HUES64 (cell line): ENCODE data around the gene UROC1.

Experiments used
- H3K27ac ChIP-seq: 2 replicates; pipeline ENCODE4 v1.7.0; 2013; ENCODE audit warnings: low read depth, low read length, inconsistent platforms
- H3K27me3 ChIP-seq: 2 replicates; pipeline ENCODE4 v1.6.1; 2013; ENCODE audit warnings: mild to moderate bottlenecking, low read length; ENCODE audit not compliant: insufficient read depth
- H3K36me3 ChIP-seq: 2 replicates; pipeline ENCODE4 v1.6.1; 2013; ENCODE audit warnings: mild to moderate bottlenecking, low read length; ENCODE audit not compliant: insufficient read depth
- H3K4me1 ChIP-seq: 2 replicates; pipeline ENCODE4 v1.6.1; 2013; ENCODE audit warnings: mild to moderate bottlenecking, low read length, moderate library complexity; ENCODE audit not compliant: insufficient read depth
- H3K4me3 ChIP-seq: 2 replicates; pipeline ENCODE4 v1.5.1; 2013; ENCODE audit warnings: mild to moderate bottlenecking, low read length, moderate library complexity
- H3K9ac ChIP-seq: 2 replicates; pipeline ENCODE4 v1.6.1; 2013; ENCODE audit warnings: mild to moderate bottlenecking, low read depth, low read length
- H3K9me3 ChIP-seq: 2 replicates; pipeline ENCODE4 v1.6.1; 2013; ENCODE audit warnings: low read depth, low read length; ENCODE audit not compliant: insufficient read depth
- WGBS: fragments of 150-250, 120-280 bp; methylation state at CpG from one replicate; pipeline ENCODE4 v1.1.7; 2013; ENCODE audit warnings: missing lambda C conversion rate; 5-methylcytosine and 5-hydroxymethylcytosine counted together

Gene UROC1

DNA sequence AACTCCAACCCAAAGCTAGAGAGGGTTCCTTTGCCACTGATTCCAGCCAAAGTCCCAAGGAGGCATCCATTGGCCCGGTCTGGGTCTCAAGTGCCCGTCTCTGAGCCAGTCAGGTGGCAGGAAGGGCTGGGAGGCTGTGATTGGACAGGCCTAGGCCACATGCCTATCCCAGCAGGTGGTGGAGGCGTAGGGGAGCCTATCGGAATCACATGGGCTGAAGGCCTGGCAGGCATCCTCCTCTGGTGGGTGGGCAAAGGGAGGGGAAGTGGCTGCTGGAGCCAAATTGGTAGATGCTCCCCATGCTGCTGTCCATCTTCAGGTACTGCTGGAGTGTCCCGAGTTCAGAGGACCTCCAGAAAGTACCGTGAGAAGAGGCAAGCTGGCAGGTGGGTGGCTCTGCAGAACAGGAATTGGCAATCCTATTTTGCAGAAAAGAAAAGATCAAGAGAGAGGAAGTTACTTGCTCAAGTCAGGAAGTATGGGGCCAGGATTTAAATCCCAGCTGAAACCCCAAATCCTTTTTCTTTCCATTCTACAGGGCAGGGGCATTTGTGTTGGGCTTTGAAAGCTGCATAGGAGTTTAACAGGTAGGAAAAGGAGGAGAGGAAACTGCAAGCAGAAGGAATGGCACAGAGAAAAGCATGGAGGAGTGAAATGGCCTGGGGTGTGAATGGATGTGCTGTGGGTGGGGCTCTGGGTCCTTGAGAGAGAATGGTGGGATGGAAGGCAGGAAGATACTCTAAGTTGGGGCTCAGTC lies 10.1 kb upstream of the UROC1 start:
- Histone ChIP-seq H3K9ac (no peak overlapping the region), H3K27ac (no peak overlapping the region), H3K4me1 (no peaks in the 10 kb centered on the region), H3K4me3 (no peak overlapping the region), H3K9me3 (no peaks in the 10 kb centered on the region), H3K27me3 (peaks cover 31% of the 10 kb centered on the region), H3K36me3 (no peaks in the 10 kb centered on the region)
- WGBS, result 69% methylated on average over 6 of the region's 6 CpGs

DNA sequence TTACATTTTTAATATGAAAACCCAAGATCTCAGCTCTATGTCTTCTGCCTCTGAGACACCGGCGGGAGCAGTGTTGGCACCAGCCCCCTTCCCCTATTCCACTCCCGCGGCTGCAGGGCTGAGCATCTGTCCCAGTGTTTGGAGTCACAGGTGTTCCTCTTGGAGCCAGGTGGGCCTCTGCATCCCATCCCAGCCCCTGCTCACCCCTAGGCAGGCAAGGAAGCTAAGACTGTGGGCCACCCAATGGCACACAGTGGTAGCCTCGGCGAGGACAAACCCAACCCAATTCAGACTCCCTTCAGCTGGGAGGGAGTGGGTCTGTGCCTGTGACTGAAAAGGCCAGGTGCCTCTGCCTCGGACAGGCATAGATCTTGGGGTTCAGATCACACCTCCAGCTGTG lies 9.4 kb upstream of the UROC1 start:
- H3K4me1 ChIP-seq, result no peaks in the 10 kb centered on the region
- no peaks in the 10 kb centered on the region for H3K9me3 ChIP-seq
- WGBS, result 88% methylated on average over 7 of the region's 7 CpGs

DNA sequence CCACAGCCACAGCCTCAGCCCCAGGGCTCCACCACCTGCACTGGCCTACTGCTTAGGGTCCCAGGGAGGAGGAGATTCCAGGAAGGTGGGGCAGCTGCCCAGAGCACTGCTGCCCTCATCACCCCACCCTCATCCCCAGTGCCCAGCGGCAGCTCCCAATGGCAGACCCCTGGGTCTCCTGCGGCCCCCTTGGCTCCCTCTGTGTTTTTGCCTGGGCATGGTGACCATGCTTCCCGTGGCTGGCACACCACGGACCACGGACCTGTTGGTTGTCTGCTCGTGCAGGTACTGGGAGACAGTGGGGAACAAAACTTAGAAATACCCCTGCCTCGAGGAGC lies 9.1 kb upstream of the UROC1 start:
- Histone ChIP-seq H3K27me3 (peaks cover 34% of the 10 kb centered on the region), H3K4me1 (no peaks in the 10 kb centered on the region), H3K27ac (no peak overlapping the region), H3K4me3 (no peak overlapping the region), H3K9me3 (no peaks in the 10 kb centered on the region), H3K36me3 (no peaks in the 10 kb centered on the region), H3K9ac (no peak overlapping the region)
- WGBS, result 89% methylated on average over 7 of the region's 7 CpGs

More for the DNA sequence above, 9.4 kb upstream of the UROC1 start:
- H3K27me3 ChIP-seq, result peaks cover 34% of the 10 kb centered on the region
- no peaks in the 10 kb centered on the region for H3K36me3 ChIP-seq
- H3K9ac ChIP-seq, result no peak overlapping the region
- H3K4me3 ChIP-seq, result no peak overlapping the region
- H3K27ac ChIP-seq, result no peak overlapping the region

DNA sequence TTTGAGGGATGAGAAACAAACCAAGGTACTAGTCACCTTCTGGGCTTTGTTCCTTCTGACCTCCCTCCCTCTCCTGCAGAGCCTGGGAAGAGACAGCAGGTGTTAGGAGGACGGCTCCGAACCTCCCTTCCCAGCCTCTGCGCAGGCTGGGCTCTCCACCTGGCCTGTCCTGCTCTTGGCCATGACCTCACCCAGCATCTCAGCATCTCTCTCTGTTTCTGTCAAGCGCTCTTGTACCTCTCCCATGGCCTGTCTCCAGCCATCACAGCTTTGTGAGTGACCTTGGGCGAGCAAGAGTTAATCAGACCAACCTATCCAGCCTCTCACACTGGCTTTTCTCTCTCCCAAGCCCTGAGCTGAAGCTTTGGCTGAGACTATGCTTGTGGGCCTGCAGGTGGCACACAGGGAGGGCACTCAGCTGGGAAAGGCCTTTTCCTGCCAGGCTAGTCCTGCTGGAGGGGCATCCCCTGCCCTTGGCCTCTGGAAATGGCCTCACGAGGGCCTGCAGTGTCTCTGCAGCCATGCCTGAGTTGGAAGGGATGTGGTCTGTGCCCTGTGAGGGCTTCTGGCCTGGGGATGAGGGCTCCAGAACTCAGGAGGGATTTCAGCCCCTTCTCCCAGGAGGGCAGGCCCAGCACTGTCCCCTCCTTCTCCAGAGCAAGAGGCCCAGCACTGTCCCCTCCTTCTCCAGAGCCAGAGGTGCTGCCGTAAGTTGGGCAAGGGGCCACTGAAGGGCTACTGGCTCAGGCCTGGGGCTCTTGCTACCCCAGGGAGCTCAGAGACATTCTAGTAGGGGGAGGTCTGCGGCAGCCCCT lies 8.5 kb upstream of the UROC1 start:
- Histone ChIP-seq H3K9me3 (no peaks in the 10 kb centered on the region), H3K4me3 (no peak overlapping the region), H3K27me3 (peaks cover 34% of the 10 kb centered on the region), H3K36me3 (no peaks in the 10 kb centered on the region), H3K27ac (no peak overlapping the region), H3K9ac (no peak overlapping the region), H3K4me1 (no peaks in the 10 kb centered on the region)
- WGBS, result 92% methylated on average over 8 of the region's 8 CpGs

DNA sequence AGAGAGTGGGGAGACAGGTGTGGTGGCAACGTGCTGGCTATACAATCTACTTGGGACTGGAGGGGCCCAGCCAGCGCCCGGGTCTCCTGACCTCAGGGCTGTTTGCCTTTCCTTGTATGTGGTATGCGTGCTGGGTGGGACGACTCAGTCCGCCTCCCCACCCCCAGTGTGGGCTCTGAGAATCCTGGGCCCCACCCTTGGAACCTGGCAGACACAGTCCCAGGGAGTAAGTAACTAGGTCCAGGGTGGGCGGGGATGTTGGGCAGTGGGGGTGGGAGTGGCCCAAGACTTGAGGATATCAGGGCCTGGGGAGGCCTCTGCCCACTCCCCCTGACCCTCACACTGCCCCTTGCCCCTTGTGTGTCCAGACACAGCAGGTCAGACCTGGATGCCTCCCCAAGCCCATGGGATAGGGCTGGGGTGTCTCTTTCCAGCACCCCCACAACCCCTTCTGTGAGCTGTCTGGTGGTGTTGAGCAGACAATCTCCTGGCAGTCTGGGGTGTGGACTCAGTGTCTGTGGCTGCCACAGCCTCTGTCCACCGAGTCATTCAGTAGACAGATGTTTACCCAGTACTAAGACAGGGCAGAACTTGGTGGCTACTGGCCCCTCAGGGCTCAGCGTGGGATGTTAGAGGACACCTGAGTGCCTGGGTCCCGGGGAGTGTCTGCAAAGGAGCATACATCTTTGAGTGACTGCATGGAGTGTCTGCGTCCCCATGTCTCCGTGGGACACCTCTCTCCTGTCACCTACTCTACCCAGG lies 7.7 kb upstream of the UROC1 start:
- H3K36me3 ChIP-seq, result no peaks in the 10 kb centered on the region
- no peak overlapping the region for H3K9ac ChIP-seq
- no peak overlapping the region for H3K27ac ChIP-seq
- WGBS, result 86% methylated on average over 12 of the region's 12 CpGs
- no peak overlapping the region for H3K4me3 ChIP-seq
- peaks cover 34% of the 10 kb centered on the region for H3K27me3 ChIP-seq
- H3K4me1 ChIP-seq, result no peaks in the 10 kb centered on the region
- no peaks in the 10 kb centered on the region for H3K9me3 ChIP-seq

DNA sequence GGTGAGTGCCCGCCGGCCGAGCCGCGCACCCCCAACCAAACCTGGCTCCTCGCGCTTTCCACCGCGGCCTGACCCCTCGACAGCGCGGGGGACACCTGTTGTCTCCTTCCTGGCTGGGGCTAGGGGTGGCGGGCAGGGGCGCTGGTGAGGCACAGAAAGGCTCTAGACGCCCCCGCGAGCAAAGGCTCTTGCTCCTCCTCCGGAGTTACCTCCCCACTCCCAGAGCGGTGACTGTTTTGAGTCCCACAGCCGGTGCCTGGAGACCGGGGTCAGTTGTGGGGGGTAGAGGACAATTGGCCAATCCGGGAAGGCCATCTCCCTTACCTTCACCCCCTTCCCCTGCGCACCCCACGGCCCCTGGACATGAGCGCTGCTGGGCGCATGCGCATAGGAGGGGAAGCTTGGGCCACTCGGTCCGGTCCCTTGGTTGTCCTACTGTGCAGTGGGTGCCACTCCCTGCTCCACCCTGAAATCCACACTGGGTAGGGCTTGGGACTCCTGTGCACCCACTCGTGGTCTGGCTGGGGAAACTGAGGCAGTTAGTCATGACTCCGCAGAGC lies 6.9 kb upstream of the UROC1 start:
- H3K9ac ChIP-seq, result 0 out of 2 replicates have a peak overlapping the region, but pooled peaks have one; percentile 40

DNA sequence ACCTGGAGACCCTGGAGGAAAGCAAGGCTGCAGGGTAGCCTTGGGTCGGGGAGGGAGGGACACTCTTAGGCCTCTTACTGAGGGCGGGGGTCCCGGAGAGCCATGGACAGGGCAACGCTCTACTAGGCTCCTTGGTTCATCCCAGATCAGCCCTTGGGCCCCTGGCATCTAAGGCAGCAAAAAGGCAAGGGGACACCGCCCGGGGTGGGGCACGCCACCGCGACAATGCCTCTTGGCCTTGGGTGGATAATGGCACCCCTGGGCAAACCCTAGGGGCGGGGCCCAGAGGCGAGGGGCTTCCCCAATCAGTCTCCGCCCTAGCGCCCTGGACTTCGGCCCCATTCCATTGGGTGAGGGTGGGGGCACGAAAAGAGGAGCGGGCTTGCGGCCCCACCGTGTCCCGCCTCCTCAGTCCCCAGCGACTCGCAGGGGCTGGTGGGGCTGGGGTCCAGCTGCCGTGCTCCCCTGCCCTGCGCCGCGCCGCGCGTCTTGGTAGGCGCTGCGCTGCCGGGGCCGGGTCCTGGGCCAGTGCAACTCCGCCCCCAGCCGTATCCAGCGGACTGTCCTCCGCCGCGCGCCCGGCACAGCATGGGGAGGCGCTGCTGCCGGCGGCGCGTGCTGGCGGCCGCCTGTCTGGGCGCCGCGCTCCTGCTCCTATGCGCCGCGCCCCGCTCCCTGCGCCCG lies 6.3 kb upstream of the UROC1 start, which contains the start of gene CHST13:
TSS of gene CHST13 (plus strand) at position 411 of the 684 bp plus-strand sequence. CDS start at position 589, 178 bp downstream.
- H3K27me3 ChIP-seq, result peaks cover 34% of the 10 kb centered on the region
- peak within 1 kb of the TSS; percentile 61 for H3K4me3 ChIP-seq
- H3K4me1 ChIP-seq, result no peaks in the 10 kb centered on the region
- WGBS, result 6% methylated on average over 56 of the region's 56 CpGs
- no peaks in the 10 kb centered on the region for H3K36me3 ChIP-seq
- peak within 1 kb of the TSS; percentile 44; the same call in 1 of the 2 replicates for H3K9ac ChIP-seq
- H3K9me3 ChIP-seq, result no peaks in the 10 kb centered on the region
- no peak within 1 kb of the TSS for H3K27ac ChIP-seq

More for the DNA sequence above, 6.9 kb upstream of the UROC1 start:
- Histone ChIP-seq H3K4me1 (no peaks in the 10 kb centered on the region), H3K36me3 (no peaks in the 10 kb centered on the region), H3K27ac (no peak overlapping the region), H3K4me3 (peak overlapping the region; percentile 61), H3K9me3 (no peaks in the 10 kb centered on the region), H3K27me3 (peaks cover 34% of the 10 kb centered on the region)
- 16% methylated on average over 26 of the region's 31 CpGs for WGBS

DNA sequence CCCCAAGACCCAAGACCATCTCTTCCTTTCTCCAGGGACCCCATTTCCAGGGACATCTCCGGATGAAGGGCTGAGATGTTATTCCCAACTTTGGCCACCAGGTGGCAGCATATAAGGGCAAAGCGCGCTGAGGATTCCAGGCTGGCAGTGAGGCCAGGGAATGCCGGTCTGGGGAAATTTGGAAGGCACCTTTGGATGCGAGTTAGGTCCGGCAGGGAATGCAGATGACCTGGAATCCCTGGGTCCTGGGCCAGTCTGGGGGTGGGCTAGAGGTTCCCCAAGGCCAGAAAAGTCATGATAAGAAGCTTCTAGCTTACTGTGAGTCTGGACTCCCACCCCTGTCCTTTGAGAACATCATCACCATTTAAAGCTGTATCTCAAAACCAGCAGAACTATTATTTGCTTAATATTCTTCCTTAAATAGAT lies 4.8 kb upstream of the UROC1 start:
- Histone ChIP-seq H3K9ac (no peak overlapping the region), H3K27me3 (peaks cover 34% of the 10 kb centered on the region), H3K4me3 (no peak overlapping the region), H3K27ac (no peak overlapping the region), H3K4me1 (no peaks in the 10 kb centered on the region), H3K36me3 (no peaks in the 10 kb centered on the region), H3K9me3 (no peaks in the 10 kb centered on the region)
- WGBS, result 6% methylated on average over 6 of the region's 6 CpGs

DNA sequence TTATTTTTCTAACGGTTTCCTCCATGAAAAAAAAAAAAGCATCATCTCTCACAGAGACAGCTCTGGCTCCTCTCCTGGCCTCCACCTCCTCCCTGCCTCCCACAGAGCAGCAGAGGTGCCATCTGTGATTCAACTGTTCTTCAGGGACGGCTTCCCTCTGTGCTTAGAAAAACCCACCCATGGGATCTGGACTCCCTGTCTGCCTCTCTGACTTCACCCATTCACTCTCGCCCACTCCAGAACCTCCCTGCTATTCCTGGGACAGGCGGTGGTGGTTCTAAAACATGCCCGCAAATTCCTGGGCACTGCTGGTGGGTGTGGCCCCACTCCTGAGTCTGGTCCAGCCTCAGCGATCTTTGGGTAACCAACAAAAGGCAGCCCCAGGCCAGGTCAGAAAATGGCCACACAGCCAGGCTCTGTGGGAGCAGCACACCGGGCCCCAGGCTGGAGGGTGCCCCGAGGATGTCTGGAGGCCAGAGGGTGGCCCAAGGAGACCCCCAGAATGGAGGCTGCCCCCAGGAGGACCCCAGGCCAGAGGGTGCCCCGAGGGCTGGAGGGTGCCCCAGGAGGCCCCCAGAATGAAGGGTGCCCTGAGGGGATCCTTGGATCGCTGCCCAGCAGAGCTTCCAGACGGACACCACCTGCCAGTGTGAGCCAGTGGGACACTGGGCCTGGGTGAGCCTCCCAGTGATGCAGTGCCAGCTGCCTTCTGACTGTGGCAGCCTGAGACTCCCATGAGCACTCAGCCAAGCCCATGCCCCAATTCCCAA lies 3.7 kb upstream of the UROC1 start:
- H3K27me3 ChIP-seq, result peaks cover 34% of the 10 kb centered on the region
- H3K4me3 ChIP-seq, result no peak overlapping the region
- 93% methylated on average over 11 of the region's 11 CpGs for WGBS
- no peak overlapping the region for H3K27ac ChIP-seq
- no peaks in the 10 kb centered on the region for H3K36me3 ChIP-seq
- no peaks in the 10 kb centered on the region for H3K4me1 ChIP-seq
- no peaks in the 10 kb centered on the region for H3K9me3 ChIP-seq
- no peak overlapping the region for H3K9ac ChIP-seq
